Dedifferentiated amniotic fluid mesenchymal stem cell (primary cell): ENCODE data around the gene ZNF213.
"Not testable (repeated sequence)": the region's sequence is repeated elsewhere in the genome, so short reads cannot be mapped to it uniquely, and the experiment has no call there.

ENCODE experiments used
- DNase-seq: peaks from one replicate; pipeline ENCODE4 v3.0.0-alpha.2; 2016; ENCODE audit errors: extremely low spot score

Gene ZNF213

DNA sequence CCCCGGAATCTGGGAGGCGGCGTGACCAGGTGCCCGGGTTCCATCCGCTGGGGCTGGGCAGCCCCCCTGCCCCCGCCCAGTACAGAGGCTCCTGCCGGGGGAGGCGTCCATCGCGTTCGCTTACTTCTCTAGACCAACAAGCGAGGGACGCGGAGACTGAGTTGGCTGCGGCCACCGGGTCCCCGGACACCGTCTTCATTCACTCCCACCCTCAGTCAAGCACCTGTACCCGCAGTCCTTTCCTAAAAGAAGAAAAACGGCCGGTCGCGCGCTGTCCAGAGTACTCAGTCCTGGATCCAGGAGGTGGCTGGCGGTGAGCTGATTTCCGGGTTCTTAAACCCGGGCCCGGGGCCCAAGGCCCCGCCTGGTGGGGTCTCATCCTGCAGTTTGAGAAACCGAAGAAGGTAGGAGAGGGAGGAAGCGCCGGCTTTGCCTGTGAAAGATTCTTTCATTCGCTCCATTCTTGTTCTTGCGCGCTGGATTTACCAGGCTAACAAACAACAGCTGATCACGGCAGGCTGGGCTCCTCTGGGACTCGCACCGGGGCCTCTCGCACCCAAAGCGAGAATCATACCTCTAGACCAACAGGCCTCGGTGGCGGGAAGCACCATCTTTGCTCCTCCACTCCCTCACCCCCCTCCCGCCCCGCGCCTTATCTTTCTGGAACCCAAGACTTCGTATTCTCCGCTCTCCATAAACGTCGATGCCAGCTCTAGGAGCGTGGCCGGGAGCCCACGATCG is 35.8 kb downstream of the ZNF213 start:
- DNase-seq: no peak

DNA sequence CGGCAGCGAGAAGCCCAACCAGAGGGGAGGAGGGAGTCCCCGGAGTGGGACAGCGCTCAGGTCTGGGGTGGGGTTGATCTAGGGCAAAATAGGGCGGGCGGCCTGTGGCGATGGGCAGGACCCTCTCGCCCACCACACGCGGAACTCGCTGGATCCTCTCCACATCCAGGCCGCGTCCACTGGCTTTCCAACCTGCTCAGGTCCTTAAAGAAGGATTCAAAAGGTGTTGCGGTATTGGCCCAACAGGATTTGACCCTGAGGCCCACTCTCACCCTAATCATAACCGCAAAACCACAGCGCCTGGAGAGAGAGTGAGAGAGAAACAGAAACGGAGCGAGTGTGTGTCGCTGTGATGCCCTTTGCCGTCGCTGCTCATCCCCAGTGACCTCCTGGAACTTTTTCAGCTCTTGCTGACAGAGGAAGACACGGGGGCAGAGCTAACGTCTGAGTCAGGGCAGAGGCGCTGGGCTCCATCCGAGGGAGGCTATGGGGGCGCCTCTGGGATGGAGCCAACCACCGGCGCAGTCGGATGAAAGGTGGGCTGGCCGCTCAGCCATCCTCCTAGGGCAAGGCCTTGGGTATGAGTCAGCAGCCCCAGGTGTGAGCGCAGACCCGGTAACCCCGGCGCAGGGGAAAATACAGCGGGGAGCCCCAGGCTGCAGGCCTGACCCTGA is 36.5 kb downstream of the ZNF213 start:
- DNase-seq: no peak

DNA sequence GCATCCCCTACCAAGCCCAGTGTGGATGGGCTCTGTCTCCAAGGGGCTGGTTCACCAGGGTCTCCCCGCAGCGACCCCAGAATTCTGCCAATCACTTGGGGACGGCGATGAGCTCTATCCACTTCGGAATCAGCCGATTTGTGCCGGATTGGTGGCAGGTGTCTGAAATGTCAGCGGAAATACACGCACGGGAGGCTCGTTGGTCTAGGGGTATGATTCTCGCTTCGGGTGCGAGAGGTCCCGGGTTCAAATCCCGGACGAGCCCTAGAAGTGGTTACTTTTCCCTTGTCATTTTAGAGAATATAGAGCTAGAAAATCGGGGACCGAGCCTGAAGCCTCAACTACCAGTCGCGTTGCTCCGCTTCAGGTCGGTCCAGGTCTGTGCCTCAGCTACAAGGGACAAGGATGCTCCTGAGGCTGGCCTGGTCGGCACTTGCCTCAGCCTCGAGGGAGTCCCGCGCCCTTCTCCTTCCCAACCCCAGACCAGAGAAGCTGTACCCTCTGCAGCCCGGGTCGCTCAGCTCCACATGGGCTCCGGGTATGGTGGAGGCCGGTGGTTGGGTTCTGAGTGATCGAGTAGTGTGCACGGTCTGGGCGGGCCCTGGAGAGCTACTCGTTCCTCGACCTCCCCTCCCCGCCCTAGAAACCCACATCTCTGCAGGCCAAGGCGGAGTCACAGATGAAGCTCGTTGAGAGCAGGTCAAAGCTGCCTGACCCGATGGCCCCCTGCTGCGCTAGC is 37.2 kb downstream of the ZNF213 start:
- peak; percentile 26 for DNase-seq

GRCh38 chr16:3173892-3174617 is 39.2 kb downstream of the ZNF213 start:
- DNase-seq: no peak

- DNase-seq: no peak
These were observed 39.9 kb downstream of the ZNF213 start for GRCh38 chr16:3174618-3175148.

GRCh38 chr16:3175157-3176093 is 40.6 kb downstream of the ZNF213 start:
- DNase-seq: no peak

- DNase-seq: no peak
These were observed 44.8 kb downstream of the ZNF213 start for GRCh38 chr16:3179651-3180050.

DNA sequence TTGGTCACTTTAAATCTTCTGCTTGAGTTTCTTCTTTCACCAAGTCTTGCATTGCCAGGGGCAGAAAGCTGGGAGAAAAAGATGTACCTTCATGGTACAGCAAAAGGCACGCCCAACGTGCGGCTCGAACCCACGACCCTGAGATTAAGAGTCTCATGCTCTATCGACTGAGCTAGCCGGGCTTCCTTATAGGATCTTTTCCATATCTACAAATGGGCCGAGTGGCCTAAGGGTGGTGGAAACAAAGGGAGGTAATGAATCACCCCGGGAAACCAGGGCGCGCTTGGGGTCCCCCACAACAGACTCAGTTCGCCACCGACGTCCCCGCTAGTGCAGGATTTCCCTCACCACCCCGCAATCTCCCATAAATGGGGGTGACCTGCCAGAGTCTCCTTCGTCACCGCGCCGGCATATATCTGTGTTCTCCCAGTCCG is 45.6 kb downstream of the ZNF213 start:
- DNase-seq: peak; percentile 36

GRCh38 chr16:3182293-3182607 is 47.4 kb downstream of the ZNF213 start:
- DNase-seq: not testable (repeated sequence)

DNA sequence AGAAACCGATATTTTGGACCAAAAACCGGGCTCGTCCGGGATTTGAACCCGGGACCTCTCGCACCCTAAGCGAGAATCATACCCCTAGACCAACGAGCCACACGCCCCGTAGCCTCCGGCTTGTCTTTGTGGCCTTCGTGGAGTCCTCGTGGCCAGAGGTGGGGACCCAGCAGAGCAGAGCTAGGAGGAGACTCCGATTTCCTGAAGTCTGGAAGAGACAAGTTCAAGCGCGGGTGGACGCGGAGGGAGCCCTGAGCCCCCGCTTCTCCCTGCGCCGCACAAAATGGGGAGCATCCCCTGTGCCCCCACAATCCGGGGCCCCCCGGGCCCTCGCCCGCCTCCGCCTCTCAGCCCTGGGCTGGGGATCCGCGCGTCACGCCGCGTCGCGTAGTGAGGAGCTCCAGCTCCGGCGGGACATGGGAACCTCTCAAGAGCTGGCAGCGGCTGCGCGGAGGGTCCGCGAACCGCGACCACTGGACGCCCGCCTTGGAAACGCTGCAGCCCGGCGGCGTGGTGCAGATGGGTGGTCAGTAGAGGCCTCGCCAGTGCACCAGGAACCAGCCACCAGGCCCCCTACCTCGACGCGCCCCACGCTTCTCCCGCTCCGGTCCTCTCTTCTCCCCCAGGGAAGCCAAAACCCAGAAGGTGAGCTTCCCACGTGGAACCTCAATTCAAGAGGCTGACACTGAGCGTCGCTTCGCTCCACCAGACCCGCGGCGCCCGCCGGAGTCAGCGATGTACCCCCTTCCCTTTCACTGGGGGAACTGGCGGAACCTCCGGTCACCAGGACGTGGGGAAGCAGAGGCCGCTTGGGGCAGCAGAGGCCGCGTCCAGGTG is 48.0 kb downstream of the ZNF213 start:
- peak; percentile 35 for DNase-seq

- no peak for DNase-seq
These were observed 48.8 kb downstream of the ZNF213 start for GRCh38 chr16:3183445-3184139.

- no peak for DNase-seq
These were observed 52.3 kb downstream of the ZNF213 start for GRCh38 chr16:3186946-3187690.

DNA sequence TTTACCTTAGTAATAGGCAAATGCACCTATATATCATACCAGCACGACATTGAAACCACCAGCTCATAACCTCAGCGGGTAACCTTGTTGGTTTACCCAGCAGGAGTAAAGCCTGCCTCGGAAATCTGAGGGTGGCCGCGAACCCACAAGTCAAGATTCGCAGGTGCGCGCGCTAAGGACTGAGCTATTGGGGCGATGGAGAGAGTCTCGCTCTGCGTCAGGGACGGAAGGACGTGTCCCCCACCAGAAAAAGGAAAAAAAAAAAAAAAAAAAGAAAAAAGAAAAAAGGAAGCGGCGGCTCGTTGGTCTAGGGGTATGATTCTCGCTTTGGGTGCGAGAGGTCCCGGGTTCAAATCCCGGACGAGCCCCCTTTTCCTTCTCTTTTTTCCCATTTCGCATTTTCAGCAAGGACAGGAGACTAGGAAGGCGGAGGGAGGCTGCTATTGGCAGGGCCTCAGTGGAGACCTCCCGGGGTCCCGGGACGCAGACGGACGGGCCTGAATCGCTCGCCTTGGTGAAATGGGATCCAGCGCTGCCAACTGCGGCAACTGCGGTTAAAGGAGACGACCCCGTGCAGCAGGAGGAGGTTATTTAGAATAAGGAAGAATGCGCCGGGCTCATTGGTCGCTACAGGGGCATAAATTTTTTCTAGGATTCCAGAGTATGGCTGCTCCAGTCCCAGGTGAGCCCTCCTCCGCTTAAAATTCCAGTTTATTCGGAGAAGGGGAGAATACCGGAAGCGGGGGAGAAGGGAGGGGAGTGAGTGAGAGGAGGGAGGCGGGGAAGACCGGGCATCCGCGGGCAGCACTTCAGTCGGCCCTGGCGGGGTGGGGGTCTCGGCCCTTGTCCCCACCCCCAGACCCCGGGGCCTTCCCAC is 53.2 kb downstream of the ZNF213 start, which contains the start of gene OR1F1:
OR1F1 (plus strand) TSS at position 407 of the 877 bp plus-strand sequence.
- no peak for DNase-seq

- no peak for DNase-seq
These were observed 53.8 kb downstream of the ZNF213 start for GRCh38 chr16:3188675-3188924.

DNA sequence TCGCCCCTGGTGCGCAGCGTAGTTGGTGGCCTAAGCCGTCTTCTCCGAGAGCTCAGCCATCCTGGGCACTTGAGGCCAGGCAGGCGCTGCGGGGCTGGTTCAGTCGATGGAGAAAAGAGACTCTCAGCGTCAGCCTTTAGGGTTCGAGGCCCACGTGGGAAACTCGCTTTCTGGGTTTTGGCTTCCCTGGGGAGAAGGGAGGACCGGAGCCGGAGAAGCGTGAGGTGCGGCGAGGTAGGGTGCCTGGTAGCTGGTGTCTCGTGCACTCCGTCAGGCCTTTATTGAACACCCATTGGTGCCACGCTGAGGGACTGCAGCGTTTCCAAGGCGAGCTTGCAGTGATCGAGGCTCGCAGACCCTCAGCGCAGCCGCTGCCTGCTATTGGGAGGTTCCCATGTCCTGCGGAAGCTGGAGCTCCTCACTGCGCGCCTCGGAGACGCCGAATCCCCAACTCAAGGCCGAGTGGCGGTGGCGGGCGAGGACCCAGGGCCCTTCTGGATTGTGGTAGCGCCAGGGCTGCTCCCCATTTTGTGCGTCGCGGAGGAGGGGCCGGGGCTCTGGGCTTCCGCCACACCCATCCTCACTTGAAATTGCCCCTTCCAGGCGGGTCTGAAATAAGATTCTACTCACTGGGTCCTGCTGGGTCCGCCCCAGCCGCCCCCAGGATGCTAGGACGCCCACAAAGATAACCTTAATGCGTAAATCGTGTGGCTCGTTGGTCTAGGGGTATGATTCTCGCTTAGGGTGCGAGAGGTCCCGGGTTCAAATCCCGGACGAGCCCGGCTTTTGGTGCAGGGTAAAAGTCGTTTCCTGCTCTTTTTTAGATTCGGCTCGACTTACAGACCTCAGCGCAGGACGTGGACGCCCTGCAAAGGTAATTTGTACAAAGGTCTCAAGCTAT is 54.3 kb downstream of the ZNF213 start:
- peak; percentile 56 for DNase-seq

GRCh38 chr16:3189869-3190268 is 55.0 kb downstream of the ZNF213 start:
- no peak for DNase-seq

DNA sequence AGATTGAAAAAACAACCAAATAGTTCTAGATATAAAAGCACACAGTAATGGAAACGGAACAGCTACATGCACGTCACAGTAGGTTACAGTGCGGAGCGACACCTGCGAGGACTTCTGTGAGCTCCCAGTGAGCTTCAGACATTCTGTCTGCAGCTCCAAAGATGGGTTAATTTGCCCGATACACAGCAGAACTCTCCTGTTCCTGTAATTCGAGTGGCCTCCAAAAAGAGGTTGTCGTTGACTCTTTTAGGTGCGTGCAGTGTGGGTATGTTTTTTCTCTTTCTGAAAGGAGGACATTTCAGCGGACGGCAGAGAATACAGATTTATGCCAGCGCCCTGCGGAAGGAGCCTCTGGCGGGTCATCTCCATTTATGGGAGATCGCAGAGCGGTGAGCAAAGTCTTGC is 56.1 kb downstream of the ZNF213 start:
- no peak for DNase-seq
